T-helper 2 cell (primary cell): Measurements from ENCODE around the gene ITGB3BP.
A peak's percentile ranks its signal among the peaks of the same experiment; 100 is the strongest.
"Not testable (repeated sequence)": the region's sequence is repeated elsewhere in the genome, so short reads cannot be mapped to it uniquely, and the experiment has no call there.

Experiments used
- DNase-seq, 5 experiments: peaks; one replicate each; pipeline versions ENCODE4 v3.0.0 to v3.0.0-alpha.2; 2012 to 2022

ITGB3BP gene

DNA sequence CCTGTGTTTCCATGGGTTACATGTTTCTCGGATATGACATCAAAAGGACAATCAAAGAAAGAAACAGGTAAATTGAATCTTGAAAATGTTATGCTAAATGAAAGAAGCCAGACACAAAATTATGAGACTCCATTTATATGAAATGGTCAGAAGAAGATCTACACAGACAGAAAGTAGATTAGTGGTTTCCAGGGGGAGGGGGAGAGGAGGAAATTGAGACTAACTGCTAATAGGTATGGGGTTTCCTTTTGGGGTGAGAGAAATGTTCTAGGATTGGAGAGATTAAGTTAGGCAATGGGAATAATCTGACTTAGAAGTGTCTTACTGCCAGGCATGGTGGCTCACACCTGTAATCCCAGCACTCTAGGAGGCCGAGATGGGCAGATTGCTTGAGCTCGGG, 21.8 kb downstream of the ITGB3BP start:
- peak in 1 of 5 experiments; percentile 6 for DNase-seq

DNA sequence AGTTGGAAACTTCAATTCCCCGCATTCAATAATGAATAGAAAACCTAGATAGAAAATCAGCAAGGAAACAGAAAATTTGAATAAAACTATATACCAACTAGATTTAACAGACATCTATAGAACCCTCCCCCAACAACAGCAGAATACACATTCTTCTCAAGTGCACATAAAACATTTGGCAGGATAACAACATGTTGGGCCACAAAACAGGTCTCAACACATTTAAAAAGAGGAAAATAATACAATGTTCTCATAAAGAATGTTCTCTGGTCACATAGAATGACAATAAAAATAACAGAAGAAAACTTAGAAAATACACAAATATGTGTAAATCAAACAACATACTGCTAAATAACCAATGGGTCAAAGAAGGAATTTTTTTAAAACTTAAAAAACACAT, 24.9 kb downstream of the ITGB3BP start:
- DNase-seq = no peak

DNA sequence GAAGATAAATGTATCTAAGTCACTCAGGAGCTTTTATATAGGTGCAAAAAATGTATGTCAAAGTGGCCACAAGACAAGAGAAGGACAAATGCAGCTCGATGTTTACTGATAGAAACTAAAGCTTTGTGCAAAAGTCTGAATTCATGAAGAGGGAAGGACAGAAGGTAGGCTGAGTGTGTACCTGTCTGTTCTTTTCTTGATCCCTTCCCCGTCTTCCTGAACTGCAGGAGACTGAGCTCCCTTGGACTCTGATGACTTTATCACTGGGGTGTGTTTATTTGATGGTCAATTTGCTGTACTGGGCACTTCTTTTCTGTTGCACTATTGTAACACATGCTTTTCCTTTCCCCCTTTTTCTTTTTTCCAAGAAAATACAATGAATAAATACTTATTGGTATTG, 25.4 kb downstream of the ITGB3BP start:
- DNase-seq = no peak

GRCh38 chr1:63487336-63488065, 35.5 kb downstream of the ITGB3BP start:
- DNase-seq = no peak

DNA sequence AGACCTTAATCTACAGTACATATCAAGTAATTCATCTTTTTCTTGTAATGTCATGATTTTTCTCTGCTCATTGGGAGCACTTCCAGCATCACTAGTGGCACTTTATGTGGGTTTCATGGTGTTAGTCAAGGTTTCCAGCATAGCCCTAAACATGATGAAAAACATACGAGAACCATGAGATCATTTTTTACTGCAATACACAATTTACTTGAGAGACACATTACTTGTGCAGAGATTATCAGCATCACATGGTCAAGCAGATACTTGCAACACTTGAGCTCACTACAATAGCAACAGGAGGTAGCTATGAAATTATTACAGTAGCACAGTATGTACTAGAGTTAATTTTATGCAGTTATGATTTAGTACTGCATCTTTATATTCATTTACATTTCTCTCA, 36.4 kb downstream of the ITGB3BP start:
- no peak for DNase-seq

- DNase-seq = no peak
Observed at GRCh38 chr1:63480057-63480456, 43.0 kb downstream of the ITGB3BP start.

GRCh38 chr1:63475761-63476160, 47.3 kb downstream of the ITGB3BP start:
- no peak for DNase-seq

- DNase-seq = not testable (repeated sequence)
Observed at GRCh38 chr1:63468683-63469082, 54.3 kb downstream of the ITGB3BP start.

- no peak for DNase-seq
Observed at GRCh38 chr1:63466759-63467158, 56.3 kb downstream of the ITGB3BP start.

DNA sequence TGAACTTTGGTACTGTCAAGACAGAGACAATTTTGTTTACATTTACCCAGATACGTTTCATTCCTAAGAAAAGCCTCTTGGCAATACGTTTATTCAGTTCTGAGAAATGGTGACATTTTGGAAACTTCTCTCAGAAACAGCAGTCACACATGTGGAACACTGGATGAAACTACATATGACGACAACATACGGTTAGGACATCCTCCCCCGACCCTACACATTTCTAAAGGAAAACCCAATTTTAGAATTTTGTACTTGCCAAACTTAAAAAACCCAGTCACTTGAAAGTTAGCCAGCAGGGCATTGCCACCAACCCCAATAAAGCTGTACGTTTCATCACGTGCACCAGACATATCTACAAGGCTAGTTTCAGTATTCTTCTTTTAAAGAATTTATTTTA, 56.8 kb downstream of the ITGB3BP start:
- no peak for DNase-seq

DNA sequence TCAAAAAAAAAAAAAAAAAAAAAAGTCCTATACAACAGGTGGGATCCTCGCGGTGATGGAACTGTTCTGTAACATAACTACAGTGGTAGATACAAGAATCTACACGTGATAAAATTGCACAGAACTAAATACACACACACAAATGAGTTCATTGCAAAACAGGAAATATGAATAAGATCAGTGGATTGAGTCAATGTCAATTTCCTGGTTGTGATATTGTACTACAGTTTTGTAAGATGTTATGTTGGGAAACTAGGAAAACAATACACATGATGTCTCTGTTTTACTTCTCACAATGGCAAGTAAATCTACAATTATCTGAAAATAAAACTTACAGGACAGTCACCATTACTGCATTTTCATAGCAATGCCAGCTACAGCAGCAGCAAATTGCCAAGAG, 59.8 kb downstream of the ITGB3BP start:
- peak in 1 of 5 experiments; percentile 4 for DNase-seq

GRCh38 chr1:63461661-63462230, 61.3 kb downstream of the ITGB3BP start:
- DNase-seq = no peak

DNA sequence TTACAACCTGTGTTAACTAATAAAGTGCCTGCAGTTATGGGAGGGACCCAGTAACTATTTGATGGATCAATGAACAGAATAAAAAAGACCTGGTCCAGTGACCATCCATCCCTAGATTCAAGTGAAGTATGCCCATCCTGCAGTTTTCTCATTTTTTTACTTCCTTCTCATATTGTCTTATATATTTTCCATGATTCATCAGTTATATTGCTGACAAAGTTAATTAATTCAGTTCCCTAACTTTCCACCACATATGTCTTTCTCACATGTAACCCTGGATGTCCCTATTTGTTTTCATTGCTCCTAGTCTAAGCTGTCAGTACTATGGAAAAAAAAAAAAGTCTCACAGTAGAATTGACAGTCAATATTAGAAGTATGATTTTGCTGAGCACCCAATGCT, 64.3 kb downstream of the ITGB3BP start:
- no peak for DNase-seq

DNA sequence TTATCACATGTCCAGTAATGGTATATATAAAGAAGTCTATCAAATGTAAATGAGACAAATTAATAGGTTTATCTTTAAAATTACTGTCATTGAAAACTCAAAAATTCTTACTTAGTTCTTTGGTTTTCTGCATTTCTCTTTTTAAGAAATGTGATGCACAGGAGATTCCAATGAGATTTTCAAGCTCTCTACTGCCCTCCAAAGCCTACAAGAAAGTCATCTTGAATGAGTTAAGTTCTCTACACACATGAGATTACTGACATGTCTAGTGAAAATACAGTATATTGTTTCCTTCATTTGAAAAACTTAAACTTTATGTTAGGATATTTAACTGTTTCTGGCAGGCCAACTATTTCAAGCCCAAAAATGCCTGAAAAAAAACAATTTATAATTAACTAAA, 68.8 kb downstream of the ITGB3BP start:
- peak in 1 of 5 experiments; percentile 1 for DNase-seq

- no peak for DNase-seq
Observed at GRCh38 chr1:63453232-63453631, 69.8 kb downstream of the ITGB3BP start.

DNA sequence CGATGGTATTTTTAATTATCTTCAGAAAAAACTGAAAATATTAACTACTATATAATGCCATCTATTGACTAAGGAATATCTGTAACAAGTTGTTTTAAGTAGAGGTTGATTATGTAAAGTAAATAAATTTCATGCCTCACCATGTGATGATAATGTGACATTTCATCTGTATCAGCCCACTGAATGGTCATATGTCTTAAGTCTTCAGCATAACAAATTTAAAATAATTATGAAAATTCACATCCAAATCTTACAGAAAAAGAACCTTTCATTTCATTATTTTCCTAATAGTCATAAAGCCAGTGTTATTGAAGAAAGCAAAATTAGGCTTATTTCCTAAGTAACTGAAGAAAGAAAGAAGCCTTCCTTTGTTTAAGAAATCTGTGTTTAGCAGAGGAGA, 72.6 kb downstream of the ITGB3BP start:
- DNase-seq = no peak

- DNase-seq = no peak
Observed at GRCh38 chr1:63448731-63449246, 74.2 kb downstream of the ITGB3BP start.

DNA sequence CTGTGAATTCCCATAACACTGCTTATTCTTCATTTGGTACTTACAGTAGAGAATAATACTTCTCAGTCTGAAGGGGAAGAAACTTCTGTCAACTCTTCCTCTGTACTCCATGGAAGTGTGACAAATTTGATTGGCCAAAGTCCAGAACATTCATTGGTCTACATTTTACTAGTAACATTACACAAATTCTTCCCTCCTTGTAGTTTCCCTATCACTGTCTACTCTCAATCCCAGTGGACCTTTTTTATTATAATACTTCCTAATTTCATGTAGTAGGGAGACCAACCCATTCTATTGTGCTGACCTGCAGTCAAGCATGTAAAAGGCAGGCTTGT, 80.9 kb downstream of the ITGB3BP start:
- no peak for DNase-seq

- DNase-seq = no peak
Observed at GRCh38 chr1:63435161-63435560, 87.9 kb downstream of the ITGB3BP start.

DNA sequence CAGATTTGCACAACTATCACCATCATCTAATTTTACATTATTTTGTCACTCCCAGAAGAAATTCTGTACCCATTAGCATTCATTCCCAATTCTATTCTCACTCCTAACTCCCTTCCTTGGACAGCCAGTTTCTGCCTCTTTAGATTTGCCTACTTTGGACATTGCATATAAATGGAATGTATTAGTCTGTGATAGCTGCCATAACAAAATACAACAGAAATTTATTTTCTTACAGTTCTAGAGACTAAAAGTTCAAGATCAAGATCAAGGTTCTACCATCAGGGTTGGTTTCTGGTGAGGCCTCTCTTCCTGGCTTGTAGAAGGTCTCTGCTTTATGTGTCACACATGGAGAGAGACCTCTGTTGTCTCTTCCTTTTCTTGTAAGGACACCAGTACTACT, 93.7 kb downstream of the ITGB3BP start:
- DNase-seq = no peak

- DNase-seq = no peak
Observed at GRCh38 chr1:63428815-63429214, 94.2 kb downstream of the ITGB3BP start.

- DNase-seq = no peak
Observed at GRCh38 chr1:63423649-63424048, 99.4 kb downstream of the ITGB3BP start.

- not testable (repeated sequence) for DNase-seq
Observed at GRCh38 chr1:63420746-63421145, 102.3 kb downstream of the ITGB3BP start.

DNA sequence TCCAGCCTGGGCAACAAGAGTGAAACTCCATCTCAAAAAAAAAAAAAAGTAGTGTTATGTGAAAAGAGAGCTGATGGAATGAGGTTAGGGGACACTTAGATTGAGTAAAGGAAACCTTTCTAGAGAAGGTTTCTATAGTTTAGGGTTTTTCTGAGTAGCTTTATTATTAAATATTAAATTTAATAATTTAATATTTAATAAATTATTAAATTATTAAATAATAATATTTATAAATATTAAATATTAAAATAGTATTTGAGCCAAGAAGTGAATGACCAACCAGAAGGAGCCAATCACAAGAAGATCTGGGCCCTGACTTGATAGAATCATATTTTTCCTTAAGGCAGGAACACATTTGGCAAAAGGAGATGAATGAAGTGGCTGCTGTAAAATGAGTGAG, 104.9 kb downstream of the ITGB3BP start:
- DNase-seq = no peak
